HEK293 (cell line): ENCODE results near the gene TEKT5.

Experiments
- GLI4 ChIP-seq: fragments of 450-650 bp; formaldehyde crosslinking; IDR thresholded peaks from 2 replicates; pipeline ENCODE4 v1.5.1; 2016; ENCODE audit warnings: missing biosample characterization, missing genetic modification characterization
- HOXA7 ChIP-seq: sonication (generic); formaldehyde crosslinking; IDR thresholded peaks from 2 replicates; pipeline ENCODE4 v1.8.1; 2022; ENCODE audit warnings: missing genetic modification reagents, borderline replicate concordance
- KLF16 ChIP-seq: fragments of 450-650 bp; formaldehyde crosslinking; IDR thresholded peaks from 2 replicates; pipeline ENCODE4 v1.5.1; 2017; ENCODE audit warnings: missing biosample characterization, missing genetic modification characterization
- KLF9 ChIP-seq: fragments of 450-650 bp; formaldehyde crosslinking; IDR thresholded peaks from 2 replicates; pipeline ENCODE4 v1.5.1; 2016; ENCODE audit warnings: missing biosample characterization, missing genetic modification characterization, low read depth
- RBAK ChIP-seq: fragments of 450-650 bp; formaldehyde crosslinking; IDR thresholded peaks from 2 replicates; pipeline ENCODE4 v1.5.1; 2016; ENCODE audit warnings: missing biosample characterization, missing genetic modification characterization
- SP2 ChIP-seq: fragments of 450-650 bp; formaldehyde crosslinking; IDR thresholded peaks from 2 replicates; pipeline ENCODE4 v1.5.1; 2016; ENCODE audit warnings: missing biosample characterization, missing genetic modification characterization
- SP7 ChIP-seq: fragments of 450-650 bp; formaldehyde crosslinking; IDR thresholded peaks from 2 replicates; pipeline ENCODE4 v1.5.1; 2016; ENCODE audit warnings: missing biosample characterization, missing genetic modification characterization
- TRIM28 ChIP-seq: IDR thresholded peaks from 2 replicates; pipeline ENCODE4 v1.6.1; 2011; ENCODE audit warnings: low read length, control low read depth, borderline replicate concordance
- ZBTB17 ChIP-seq: fragments of 450-650 bp; formaldehyde crosslinking; IDR thresholded peaks from 2 replicates; pipeline ENCODE4 v1.5.1; 2016; ENCODE audit warnings: missing biosample characterization, missing genetic modification characterization
- ZBTB20 ChIP-seq: fragments of 450-650 bp; formaldehyde crosslinking; IDR thresholded peaks from 2 replicates; pipeline ENCODE4 v1.5.1; 2016; ENCODE audit warnings: missing biosample characterization, missing genetic modification characterization
- ZNF146 ChIP-seq: fragments of 450-650 bp; formaldehyde crosslinking; IDR thresholded peaks from 2 replicates; pipeline ENCODE4 v1.5.1; 2016; ENCODE audit warnings: missing biosample characterization, missing genetic modification characterization
- ZNF19 ChIP-seq: fragments of 450-650 bp; formaldehyde crosslinking; IDR thresholded peaks from 2 replicates; pipeline ENCODE4; 2016; ENCODE audit warnings: missing biosample characterization, missing genetic modification characterization, low read depth
- ZNF335 ChIP-seq: fragments of 450-650 bp; formaldehyde crosslinking; conservative IDR thresholded peaks from 2 replicates; pipeline ENCODE4 v1.5.1; 2016; ENCODE audit warnings: missing biosample characterization, missing genetic modification characterization
- ZNF354C ChIP-seq: fragments of 450-650 bp; formaldehyde crosslinking; IDR thresholded peaks from 2 replicates; pipeline ENCODE4 v1.5.1; 2016; ENCODE audit warnings: missing biosample characterization, missing genetic modification characterization, low read depth, borderline replicate concordance
- ZNF366 ChIP-seq: fragments of 450-650 bp; formaldehyde crosslinking; conservative IDR thresholded peaks from 2 replicates; pipeline ENCODE4 v1.5.1; 2016; ENCODE audit warnings: missing biosample characterization, missing genetic modification characterization
- ZNF600 ChIP-seq: fragments of 450-650 bp; formaldehyde crosslinking; IDR thresholded peaks from 2 replicates; pipeline ENCODE4 v1.5.1; 2016; ENCODE audit warnings: missing biosample characterization, missing genetic modification characterization
- ZNF624 ChIP-seq: fragments of 450-650 bp; formaldehyde crosslinking; IDR thresholded peaks from 2 replicates; pipeline ENCODE4 v1.5.1; 2017; ENCODE audit warnings: missing biosample characterization, missing genetic modification characterization
- ZNF626 ChIP-seq: fragments of 450-650 bp; sonication (Bioruptor Pico); formaldehyde crosslinking; IDR thresholded peaks from 2 replicates; pipeline ENCODE4 v1.5.1; 2018; ENCODE audit warnings: missing biosample characterization, missing genetic modification characterization, inconsistent platforms
- ZNF654 ChIP-seq: fragments of 450-650 bp; formaldehyde crosslinking; IDR thresholded peaks from 2 replicates; pipeline ENCODE4 v1.5.1; 2016; ENCODE audit warnings: low read depth, missing biosample characterization, missing genetic modification characterization
- ZNF785 ChIP-seq: fragments of 450-650 bp; formaldehyde crosslinking; IDR thresholded peaks from 2 replicates; pipeline ENCODE4 v1.5.1; 2016; ENCODE audit warnings: missing biosample characterization, missing genetic modification characterization
- TF ChIP-seq, protein P1 (sequence below): fragments of 450-650 bp; formaldehyde crosslinking; IDR thresholded peaks from 2 replicates; pipeline ENCODE4 v1.5.1; 2016; ENCODE audit warnings: missing biosample characterization, missing genetic modification characterization
- TF ChIP-seq, protein P2 (sequence below): IDR thresholded peaks from 2 replicates; pipeline ENCODE4 v1.6.1; 2011; ENCODE audit warnings: mild to moderate bottlenecking, low read depth, low read length, borderline replicate concordance
- TF ChIP-seq, protein P3 (sequence below): fragments of 450-650 bp; formaldehyde crosslinking; IDR thresholded peaks from 2 replicates; pipeline ENCODE4 v1.5.1; 2016; ENCODE audit warnings: missing biosample characterization, missing genetic modification characterization
- TF ChIP-seq, protein P4 (sequence below): fragments of 450-650 bp; formaldehyde crosslinking; IDR thresholded peaks from 2 replicates; pipeline ENCODE4 v1.5.1; 2016; ENCODE audit warnings: missing biosample characterization, missing genetic modification characterization
- TF ChIP-seq, protein P5 (sequence below): fragments of 450-650 bp; formaldehyde crosslinking; IDR thresholded peaks from 2 replicates; pipeline ENCODE4 v1.5.1; 2016; ENCODE audit warnings: missing biosample characterization, missing genetic modification characterization, low read depth
- TF ChIP-seq, protein P6 (sequence below): fragments of 450-650 bp; formaldehyde crosslinking; IDR thresholded peaks from 2 replicates; pipeline ENCODE4 v1.5.1; 2016; ENCODE audit warnings: missing biosample characterization, missing genetic modification characterization
- TF ChIP-seq, protein P7 (sequence below): fragments of 450-650 bp; formaldehyde crosslinking; IDR thresholded peaks from 2 replicates; pipeline ENCODE4 v1.5.1; 2016; ENCODE audit warnings: missing biosample characterization, missing genetic modification characterization

Gene TEKT5

DNA sequence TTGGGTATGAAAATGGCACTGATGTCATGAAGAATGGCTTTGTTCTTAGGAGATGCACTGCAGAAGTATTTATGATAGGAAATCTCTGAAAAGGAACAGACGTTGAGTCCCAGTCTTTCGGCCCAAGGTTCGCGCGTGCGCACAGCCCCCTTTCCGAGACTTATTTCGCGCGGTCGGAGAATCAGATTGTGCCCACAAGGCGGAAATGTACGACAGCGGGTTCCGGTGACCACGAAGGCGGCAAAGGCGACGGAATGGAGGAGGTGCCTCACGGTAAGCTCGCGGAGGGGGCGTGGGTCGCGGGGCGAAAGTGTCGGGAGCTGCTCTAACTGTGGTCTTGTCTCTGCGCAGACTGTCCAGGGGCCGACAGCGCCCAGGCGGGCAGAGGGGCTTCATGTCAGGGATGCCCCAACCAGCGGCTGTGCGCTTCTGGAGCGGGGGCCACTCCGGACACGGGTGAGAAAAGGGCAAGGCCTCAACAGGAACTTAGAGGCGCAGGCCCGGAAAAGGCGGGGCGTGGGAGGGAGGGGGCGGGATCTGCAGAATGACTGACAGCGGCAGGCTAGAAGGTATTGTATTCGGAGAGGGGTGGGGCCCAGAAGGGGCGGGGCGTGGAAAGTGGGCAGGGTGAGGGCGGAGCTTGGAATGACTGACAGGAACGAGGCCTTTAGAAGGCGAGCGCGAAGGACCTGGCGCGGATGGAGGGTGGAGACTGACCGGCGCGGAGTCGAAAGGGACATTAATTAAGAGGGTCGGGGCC is 49.1 kb upstream of the TEKT5 start, which contains the start of gene NUBP1 (continued):
- TF ChIP-seq, protein P1, sequence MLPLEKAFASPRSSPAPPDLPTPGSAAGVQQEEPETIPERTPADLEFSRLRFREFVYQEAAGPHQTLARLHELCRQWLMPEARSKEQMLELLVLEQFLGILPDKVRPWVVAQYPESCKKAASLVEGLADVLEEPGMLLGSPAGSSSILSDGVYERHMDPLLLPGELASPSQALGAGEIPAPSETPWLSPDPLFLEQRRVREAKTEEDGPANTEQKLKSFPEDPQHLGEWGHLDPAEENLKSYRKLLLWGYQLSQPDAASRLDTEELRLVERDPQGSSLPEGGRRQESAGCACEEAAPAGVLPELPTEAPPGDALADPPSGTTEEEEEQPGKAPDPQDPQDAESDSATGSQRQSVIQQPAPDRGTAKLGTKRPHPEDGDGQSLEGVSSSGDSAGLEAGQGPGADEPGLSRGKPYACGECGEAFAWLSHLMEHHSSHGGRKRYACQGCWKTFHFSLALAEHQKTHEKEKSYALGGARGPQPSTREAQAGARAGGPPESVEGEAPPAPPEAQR: peak; percentile 88; the same call in 1 of the 2 replicates
- peak; percentile 95 for TF ChIP-seq KLF9 (tag by site-specific recombination)
- TF ChIP-seq ZNF354C: no peak
- TF ChIP-seq, protein P2, sequence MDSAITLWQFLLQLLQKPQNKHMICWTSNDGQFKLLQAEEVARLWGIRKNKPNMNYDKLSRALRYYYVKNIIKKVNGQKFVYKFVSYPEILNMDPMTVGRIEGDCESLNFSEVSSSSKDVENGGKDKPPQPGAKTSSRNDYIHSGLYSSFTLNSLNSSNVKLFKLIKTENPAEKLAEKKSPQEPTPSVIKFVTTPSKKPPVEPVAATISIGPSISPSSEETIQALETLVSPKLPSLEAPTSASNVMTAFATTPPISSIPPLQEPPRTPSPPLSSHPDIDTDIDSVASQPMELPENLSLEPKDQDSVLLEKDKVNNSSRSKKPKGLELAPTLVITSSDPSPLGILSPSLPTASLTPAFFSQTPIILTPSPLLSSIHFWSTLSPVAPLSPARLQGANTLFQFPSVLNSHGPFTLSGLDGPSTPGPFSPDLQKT: no peak
- TF ChIP-seq GLI4: peak; percentile 74; the same call in 1 of the 2 replicates
- no peak for TF ChIP-seq ZNF626 (tag by site-specific recombination)
- peak; percentile 79 for TF ChIP-seq ZBTB20 (tag by site-specific recombination)
- TF ChIP-seq, protein P3, sequence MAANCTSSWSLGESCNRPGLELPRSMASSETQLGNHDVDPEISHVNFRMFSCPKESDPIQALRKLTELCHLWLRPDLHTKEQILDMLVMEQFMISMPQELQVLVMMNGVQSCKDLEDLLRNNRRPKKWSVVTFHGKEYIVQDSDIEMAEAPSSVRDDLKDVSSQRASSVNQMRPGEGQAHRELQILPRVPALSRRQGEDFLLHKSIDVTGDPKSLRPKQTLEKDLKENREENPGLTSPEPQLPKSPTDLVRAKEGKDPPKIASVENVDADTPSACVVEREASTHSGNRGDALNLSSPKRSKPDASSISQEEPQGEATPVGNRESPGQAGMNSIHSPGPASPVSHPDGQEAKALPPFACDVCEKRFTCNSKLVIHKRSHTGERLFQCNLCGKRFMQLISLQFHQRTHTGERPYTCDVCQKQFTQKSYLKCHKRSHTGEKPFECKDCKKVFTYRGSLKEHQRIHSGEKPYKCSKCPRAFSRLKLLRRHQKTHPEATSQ (tag by site-specific recombination): peak; percentile 92; the same call in 1 of the 2 replicates
- TF ChIP-seq HOXA7 (CRISPR knock-in tag): no peak
- peak; percentile 68 for TF ChIP-seq ZBTB17
- peak; percentile 83 for TF ChIP-seq ZNF600 (tag by site-specific recombination)
- TF ChIP-seq, protein P4, sequence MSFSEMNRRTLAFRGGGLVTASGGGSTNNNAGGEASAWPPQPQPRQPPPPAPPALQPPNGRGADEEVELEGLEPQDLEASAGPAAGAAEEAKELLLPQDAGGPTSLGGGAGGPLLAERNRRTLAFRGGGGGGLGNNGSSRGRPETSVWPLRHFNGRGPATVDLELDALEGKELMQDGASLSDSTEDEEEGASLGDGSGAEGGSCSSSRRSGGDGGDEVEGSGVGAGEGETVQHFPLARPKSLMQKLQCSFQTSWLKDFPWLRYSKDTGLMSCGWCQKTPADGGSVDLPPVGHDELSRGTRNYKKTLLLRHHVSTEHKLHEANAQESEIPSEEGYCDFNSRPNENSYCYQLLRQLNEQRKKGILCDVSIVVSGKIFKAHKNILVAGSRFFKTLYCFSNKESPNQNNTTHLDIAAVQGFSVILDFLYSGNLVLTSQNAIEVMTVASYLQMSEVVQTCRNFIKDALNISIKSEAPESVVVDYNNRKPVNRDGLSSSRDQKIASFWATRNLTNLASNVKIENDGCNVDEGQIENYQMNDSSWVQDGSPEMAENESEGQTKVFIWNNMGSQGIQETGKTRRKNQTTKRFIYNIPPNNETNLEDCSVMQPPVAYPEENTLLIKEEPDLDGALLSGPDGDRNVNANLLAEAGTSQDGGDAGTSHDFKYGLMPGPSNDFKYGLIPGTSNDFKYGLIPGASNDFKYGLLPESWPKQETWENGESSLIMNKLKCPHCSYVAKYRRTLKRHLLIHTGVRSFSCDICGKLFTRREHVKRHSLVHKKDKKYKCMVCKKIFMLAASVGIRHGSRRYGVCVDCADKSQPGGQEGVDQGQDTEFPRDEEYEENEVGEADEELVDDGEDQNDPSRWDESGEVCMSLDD (tag by site-specific recombination): no peak
- peak; percentile 92 for TF ChIP-seq ZNF335 (tag by site-specific recombination)
- TF ChIP-seq, protein P5, sequence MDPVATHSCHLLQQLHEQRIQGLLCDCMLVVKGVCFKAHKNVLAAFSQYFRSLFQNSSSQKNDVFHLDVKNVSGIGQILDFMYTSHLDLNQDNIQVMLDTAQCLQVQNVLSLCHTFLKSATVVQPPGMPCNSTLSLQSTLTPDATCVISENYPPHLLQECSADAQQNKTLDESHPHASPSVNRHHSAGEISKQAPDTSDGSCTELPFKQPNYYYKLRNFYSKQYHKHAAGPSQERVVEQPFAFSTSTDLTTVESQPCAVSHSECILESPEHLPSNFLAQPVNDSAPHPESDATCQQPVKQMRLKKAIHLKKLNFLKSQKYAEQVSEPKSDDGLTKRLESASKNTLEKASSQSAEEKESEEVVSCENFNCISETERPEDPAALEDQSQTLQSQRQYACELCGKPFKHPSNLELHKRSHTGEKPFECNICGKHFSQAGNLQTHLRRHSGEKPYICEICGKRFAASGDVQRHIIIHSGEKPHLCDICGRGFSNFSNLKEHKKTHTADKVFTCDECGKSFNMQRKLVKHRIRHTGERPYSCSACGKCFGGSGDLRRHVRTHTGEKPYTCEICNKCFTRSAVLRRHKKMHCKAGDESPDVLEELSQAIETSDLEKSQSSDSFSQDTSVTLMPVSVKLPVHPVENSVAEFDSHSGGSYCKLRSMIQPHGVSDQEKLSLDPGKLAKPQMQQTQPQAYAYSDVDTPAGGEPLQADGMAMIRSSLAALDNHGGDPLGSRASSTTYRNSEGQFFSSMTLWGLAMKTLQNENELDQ (tag by site-specific recombination): peak; percentile 95; the same call in 1 of the 2 replicates
- TF ChIP-seq ZNF19 (tag by site-specific recombination): no peak
- TF ChIP-seq ZNF785 (tag by site-specific recombination): peak; percentile 69; the same call in 1 of the 2 replicates
- TF ChIP-seq ZNF654 (tag by site-specific recombination): no peak
- peak; percentile 97 for TF ChIP-seq SP2 (tag by site-specific recombination)
- TF ChIP-seq, protein P6, sequence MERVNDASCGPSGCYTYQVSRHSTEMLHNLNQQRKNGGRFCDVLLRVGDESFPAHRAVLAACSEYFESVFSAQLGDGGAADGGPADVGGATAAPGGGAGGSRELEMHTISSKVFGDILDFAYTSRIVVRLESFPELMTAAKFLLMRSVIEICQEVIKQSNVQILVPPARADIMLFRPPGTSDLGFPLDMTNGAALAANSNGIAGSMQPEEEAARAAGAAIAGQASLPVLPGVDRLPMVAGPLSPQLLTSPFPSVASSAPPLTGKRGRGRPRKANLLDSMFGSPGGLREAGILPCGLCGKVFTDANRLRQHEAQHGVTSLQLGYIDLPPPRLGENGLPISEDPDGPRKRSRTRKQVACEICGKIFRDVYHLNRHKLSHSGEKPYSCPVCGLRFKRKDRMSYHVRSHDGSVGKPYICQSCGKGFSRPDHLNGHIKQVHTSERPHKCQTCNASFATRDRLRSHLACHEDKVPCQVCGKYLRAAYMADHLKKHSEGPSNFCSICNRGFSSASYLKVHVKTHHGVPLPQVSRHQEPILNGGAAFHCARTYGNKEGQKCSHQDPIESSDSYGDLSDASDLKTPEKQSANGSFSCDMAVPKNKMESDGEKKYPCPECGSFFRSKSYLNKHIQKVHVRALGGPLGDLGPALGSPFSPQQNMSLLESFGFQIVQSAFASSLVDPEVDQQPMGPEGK: peak; percentile 98
- no peak for TF ChIP-seq TRIM28
- TF ChIP-seq, protein P7, sequence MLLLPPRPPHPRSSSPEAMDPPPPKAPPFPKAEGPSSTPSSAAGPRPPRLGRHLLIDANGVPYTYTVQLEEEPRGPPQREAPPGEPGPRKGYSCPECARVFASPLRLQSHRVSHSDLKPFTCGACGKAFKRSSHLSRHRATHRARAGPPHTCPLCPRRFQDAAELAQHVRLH (tag by site-specific recombination): peak; percentile 94
- no peak for TF ChIP-seq RBAK
- TF ChIP-seq ZNF624: no peak
- TF ChIP-seq ZNF366 (tag by site-specific recombination): 0 out of 2 replicates have a peak, but pooled peaks have one; percentile 18
- peak; percentile 95 for TF ChIP-seq KLF16 (tag by site-specific recombination)
- peak; percentile 90 for TF ChIP-seq SP7 (tag by site-specific recombination)
- peak; percentile 45; the same call in 1 of the 2 replicates for TF ChIP-seq ZNF146 (tag by site-specific recombination)
